AG08395 (cell line): Measurements from ENCODE around the gene PRELID3B.
A peak's percentile ranks its signal among the peaks of the same experiment; 100 is the strongest.

Experiments
- DNase-seq: peaks from one replicate; pipeline ENCODE4 v3.0.0; 2012; ENCODE audit warnings: mixed read lengths, low spot score

Gene PRELID3B

DNA sequence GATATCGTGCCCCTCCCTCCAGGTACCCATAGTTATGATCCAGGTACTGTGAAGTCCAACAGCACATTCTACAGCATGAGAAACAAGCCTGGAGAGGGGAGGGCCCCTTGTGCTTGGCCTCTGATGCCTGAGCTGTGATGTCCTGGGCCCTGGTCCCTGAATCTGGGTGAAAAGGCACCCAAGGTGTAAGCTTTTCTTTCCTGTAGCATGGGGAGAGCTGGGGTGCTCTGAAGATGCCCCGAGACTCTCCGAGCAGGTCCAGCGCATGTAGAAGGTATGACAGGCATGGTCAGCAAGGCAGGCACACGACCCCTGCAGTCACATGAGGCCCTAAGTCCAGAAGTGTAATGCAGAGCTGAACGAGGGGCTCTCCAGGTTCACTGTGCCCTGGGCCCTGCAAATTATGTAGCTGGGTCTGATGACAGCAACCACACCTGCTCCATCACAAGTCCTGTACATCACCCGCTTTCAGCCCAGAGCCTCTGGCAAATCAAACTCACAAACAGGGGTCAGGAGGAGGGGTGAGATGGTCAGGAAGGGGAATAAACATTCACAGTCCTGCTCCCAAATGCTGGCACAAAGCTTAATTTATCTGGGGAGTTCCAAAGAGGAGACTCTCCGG is 33.8 kb downstream of the PRELID3B start:
- no peak for DNase-seq

DNA sequence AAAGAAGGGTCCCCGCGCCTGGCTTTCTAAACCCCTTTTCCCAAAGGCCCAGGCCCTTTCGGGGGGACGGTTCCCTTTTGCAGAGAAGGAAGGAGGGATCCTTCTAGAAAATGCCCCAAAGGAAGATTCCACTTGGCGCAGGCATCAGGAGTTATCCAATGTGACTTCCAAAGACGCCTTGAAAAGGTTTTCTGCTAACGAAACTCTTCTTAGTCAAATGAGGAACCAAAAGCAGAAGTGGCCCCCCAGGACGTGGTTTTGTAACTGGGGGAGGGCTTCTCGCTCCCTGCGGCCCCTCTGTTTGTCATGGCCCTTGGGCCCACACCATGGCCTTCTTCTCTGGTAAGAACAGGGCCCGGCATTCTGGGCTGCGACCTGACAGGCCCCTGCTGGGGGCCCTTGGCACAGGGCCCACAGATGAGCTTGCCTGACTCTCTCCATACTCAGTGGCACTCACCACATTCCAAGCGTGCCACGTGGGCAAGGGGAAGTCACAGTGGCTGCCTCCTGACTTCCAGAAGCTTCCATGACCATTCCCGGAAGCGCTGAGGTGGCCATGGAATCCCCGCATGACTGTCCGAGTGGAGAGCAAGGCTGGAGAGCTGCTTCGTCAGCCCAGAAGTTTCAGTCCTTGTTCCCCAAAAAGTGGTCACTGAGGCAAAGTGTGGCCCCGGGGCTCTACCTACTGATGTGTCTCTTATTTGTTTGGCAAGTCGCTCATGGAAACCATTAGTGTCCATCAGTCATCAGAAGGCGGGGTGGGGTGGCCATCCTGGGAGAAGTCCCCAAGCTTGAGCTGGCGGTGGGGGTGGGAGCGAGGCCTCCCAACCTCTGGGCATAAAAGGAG is 34.7 kb downstream of the PRELID3B start:
- DNase-seq, result no peak

DNA sequence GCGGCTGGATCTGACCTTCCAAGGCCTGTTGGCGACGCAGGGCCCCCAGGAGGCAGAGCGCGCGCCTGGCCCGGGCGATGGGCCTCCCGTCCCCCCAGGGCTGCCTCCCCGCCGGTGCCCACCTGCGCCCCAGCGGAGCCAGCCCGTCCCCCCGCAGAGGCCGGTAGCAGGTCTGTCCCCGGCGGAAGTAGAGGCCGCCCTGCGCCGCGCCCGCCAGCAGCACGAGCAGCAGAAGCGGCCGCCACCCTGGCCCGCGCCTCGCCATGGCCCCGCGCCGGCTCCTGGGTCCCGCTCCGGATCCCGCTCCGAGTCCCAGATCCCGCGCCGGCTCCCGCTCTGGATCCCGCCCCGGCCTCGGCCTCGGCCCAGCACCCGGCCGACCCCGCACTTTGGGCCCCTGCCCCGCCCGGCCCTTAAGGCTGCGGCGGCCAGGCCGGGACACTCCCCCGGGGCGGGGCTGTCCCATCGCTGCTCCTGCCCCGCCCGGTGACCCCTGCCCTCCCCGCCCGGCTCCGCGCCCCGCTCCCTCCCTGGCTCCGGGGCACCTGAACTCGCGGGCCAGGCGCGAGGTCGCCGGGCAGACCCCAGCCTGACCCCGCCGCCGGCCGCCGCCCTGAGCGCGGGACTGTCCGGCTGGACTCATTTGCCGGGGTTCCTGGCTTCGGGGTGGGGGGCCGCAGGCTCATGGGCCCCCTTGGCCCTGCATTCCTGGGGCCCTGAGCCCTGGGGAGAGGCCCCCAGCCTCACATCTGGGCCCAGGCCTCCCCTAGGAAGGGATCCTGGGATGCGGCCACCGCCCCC is 35.5 kb downstream of the PRELID3B start, which contains the start of gene CTSZ:
Gene CTSZ, minus strand, starts transcription at position 391 of the 801 bp plus-strand sequence. Its CDS starts 126 bp downstream, at position 265.
- DNase-seq, result peak; percentile 81

DNA sequence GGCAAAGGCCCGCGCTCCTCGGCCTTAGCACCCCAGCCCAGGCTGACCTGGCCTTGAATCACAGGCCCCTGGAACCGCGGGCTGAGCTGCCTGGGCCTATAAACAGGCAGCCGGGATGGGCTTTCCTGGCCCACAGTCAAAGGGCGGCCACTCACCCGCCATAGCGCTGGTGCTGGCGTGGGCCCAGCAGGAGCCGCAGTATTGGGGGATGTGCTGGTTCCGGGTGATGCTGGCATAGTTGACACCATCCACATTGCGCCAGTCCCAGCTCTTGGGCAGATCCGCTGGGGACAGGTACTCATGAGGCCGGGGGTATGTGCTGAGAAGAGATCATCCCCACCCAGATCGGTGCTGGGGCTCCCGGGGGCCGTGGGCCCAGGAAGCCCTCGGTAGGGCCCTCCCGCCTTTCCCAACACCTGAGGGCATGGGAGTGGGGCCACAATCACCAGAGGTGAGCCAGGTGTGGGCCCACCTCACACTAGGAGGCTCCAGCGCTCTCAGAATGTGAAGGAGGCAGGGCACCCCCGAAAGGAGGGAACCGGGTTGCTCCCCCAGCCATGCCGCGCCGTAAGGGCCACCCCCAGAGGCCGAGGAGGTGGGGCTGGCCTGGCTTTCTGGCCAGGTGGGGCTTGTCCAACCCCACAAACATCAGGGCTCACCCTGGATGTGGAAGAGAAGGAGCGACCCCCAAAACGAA is 36.3 kb downstream of the PRELID3B start:
- peak; percentile 63 for DNase-seq

DNA sequence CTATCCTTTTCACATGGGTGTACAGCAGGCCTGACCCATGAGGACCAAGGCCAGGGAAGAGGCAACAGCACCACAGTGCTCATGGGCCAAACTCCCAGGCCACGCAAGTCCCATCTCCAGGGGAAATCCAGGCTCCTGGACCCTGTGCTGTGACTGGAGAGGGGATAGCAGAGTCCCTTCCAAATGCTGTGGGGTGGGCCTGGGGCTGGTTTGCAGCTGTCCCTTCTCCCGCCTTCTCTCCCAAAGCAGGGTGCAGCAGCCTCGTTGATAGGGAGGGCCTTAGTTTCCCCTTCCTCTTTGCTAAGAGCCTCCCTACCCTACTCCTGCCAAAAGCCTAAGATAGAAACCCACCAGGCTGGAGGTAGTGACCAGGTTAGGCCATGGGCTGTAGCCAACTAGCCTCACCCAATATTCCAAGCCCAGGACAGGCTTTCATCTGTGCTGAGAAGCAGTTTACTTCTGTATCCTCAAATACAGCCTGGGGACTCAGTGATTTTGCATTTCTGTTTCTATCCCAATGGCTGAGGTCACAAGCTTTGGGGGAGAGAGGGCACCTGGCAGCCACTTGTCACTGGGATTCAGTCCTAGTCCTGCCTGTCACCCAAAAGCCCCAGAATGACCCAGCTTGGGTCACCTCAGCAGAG is 36.9 kb downstream of the PRELID3B start:
- no peak for DNase-seq

DNA sequence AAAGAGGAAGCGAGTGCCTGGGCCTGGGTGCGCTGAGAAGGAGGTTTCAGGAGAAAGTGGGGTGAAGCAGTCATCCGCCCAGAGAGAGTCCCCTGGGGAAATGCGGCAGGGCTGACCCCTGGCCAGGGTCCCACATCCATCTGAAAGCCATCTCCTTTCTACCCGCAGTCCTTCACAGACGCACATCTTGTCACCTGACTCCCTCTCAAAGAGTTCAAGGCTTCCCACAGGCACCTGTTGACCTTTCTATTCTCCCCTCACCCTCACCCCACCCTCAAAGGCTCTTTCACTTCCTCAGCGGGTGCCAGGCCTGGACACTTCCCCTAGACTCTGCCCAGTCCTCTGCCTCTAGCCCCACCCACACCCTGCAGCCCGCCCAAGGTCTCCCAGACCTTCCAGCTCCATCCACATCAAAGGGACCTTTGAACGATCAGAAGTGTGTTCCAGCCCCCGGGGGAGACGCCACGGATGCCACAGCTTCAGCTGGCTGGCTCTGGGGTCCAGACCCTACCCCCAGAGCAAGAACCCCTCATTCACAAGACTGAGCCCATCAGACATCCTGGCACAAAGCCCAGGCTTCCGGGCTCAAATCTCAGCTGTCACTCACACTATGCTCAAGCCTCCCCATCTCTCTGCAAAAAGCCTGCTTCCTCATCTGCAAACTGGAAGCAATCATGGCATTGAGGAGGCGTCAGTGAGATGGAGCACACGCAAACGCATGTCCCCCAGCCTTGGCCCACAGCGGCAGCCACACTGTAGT is 37.6 kb downstream of the PRELID3B start:
- DNase-seq, result no peak

DNA sequence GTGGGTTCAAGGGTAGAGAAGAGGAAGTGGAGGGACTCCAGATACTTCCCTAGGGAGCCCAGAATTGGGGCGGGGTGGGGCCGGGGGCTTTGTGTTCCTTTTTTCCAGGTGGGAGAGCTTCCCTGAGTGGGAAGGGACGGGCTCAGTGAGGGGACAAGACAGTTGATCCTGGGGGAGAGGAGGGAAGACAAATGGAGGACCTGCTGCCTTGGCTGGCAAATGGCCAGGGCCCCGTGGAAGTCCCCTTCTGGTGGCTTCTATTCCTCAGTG is 38.2 kb downstream of the PRELID3B start:
- DNase-seq, result no peak

DNA sequence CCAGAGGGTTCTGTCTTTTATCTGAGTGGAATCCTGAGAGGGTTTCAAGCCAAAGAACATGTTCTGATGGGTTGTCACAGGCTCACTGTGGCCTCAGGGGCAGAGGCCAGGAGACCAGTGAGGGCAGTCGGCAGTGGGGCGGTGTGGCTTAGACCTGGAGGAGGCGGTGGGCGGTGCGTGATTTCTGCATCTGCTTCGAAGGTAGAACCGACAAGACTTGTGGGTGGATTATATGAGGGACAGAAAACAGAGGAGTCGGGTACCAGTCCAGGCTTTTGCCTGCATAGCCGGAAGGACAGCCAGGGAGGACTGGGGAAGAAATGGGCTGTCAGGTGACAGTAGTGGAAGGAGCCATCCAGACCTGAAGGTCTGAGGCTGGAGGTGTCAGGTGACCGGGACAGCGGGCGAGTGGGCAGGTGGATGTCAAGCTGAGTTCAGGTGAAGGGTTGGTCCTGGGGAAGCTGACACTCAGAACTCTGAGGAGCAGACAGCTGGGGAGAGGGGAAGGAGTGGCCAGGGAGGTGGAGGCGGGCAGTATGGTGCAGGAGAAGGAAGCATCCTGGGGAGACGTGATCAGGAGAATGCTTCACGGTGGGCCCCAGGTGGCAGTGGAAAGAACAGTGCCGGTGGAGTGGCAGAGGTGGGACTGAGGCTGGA is 38.6 kb downstream of the PRELID3B start:
- no peak for DNase-seq

DNA sequence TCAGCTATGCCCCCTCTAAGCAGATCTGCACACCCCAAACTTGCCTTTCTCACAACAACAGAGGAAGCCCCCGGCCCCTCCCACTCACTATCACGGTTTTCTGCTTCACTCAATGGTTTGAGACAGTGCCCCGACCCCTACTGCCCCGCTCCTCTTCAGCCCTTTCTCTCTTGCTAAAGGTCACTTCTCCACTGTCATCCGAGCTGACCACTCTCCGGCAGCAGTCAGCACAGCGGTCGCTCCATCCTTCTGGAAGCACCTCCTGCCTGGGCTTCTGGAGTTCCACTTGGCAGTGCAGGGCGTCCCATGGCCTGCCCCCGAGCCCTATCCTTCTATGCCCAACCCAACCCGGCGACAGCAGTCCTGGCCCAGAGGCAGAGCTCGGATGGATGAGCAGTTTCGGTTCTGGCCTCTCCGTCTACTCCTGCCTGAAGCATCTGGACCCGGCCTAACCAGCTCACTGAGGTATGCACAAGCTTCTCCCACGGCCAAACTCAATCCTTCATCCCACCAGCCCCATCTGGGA is 39.6 kb downstream of the PRELID3B start:
- no peak for DNase-seq

DNA sequence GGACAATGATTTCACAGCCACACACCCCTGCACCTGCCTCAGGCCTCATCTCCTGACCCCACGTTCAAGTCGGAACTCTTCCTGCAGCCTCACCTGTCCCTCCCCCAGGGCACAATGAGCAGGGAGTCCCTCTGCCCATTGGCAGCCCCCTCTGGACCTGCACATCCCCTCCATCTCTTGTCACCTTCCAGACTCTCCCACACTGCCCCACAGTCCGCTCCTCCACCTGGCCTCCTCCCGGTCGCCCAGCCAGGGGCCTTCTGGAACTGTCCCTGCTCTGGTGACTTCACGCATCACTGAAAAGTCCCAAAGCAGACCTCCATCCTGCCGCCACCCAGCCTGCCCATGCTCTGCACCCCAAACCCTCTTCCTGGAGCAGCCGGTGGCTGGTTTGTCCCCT is 40.2 kb downstream of the PRELID3B start:
- DNase-seq, result no peak

DNA sequence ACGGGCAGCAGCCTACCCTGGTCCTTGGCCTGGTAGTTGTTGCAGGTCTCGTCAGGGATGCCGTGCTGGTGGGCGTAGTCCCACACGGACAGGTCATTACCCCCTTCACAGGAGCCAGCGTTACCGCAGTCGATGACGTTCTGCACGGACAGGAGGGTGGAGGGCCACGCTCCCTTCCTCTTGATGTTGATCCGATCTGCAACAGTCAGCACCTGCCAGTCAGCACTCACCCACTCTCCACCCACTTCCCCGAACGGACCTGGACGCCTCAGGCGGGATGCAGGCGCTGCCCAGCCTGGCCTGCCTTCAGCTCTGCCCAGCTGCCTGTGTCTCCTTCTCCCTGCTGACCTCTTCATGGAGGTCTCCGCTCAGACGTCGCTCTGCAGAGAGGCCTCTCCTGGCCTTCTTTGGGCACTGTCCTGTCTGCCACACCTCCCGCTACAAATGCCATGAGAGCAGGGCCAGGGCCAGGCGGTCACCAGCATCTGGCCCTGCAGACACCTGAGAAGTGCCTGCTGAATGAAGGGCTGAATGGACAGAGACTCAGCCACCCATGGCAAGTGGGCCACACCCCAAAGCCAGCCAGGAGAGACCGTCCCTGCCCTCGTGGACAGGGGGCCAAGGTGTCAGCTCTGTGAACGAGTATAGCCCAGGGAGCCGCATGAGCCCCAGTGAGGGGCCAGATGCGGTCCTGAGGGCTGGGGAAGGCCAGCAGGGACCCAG is 41.0 kb downstream of the PRELID3B start:
- DNase-seq, result no peak

DNA sequence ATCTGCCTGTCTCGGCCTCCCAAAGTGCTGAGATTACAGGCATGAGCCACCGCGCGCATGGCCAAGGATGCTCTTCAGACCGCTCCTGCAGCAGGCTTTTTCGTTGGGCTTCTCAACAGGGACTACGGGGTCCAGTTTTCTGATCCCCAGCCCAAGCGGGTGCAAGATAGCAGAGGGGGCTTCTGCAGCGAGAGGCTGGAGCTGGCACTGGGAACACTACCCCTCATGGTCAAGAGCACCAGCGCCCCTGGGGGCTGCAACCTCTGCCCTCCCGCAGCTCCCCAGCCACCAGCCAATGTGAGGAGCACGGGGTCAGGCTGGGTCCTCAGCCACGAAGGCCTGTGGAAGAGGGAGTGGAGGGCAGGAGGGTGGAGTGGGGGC is 41.5 kb downstream of the PRELID3B start:
- DNase-seq, result no peak

DNA sequence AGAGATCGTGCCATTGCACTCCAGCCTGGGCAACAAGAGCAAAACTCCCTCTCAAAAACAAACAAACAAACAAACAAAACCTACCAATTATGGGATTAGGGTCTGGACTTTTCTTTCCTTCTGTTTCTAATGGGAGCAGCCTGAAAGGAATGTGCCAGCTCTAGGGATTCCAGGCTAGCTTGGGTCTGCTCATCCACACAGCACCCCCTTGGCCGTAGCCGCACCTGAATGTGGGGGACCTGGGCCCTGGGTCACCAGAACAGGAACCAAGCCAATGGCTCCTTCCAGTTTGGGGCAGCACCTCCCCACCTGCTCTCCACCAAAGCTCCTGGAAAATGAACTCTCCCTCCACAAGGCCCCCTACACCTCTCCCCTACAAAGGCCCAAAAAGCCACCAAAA is 42.3 kb downstream of the PRELID3B start:
- no peak for DNase-seq

DNA sequence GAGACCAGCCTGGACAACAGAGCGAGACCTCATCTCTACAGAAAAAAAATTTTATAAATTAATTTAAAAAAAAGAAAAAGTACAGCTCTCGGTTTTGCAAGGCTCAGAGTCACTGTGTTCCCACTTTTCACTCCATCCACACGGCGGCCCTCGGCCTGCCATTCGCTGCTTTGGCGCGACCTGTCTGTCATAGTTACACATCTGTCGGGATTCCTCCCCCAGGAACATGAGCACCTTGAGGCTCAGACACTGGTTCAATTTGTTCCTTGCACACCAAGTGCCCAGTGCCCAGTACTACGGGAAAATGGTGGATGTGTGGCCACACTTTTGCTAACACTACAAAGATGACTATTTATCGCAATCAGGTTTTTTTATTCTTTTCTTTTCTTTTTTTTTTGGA is 43.9 kb downstream of the PRELID3B start:
- no peak for DNase-seq

DNA sequence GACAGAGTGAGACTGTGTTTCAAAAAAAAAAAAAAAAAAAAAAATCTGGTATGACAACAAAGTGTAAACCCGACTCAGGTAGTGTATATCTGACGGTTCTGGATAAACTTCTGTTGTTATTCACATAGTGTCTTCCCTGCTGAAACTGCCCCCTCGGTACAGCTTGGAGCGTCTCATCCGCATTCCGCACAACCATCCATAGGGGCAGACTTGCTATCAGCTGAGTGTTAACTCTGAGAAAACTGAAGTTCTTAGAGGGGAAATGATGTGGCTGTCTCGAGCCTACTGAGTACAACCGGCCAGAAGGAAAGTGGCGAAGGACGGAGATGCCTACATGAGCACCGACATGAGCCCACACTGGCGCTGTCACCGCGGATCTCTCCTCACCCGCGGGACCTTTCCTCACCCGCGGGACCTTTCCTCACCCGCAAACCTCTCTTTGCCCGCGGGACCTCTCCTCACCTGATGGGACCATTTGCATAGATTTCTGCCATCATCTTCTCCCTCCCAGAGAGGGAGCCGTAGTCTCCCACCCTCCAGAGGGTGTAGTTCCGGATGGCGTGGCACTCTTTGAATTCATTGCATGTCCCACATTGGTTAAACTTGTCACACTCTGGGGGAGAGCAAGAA is 45.3 kb downstream of the PRELID3B start:
- no peak for DNase-seq

DNA sequence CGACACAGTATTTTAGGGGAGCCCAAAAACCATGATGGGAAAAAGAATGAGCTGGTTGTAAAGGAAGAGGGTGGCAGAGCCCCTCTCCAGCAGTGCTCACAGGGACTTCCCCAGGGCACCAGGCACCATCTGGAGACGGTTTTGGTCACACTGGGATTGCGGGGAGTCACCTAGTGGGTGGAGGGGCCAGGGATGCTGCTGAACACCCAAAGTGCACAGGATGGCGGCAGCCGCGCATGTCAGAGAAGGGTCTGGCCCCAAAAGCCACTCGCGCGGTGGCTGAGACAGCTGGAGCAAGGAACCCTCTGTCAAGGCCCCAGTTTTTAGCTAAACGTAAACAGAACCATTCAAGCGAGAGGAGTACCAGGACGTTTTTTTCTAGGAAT is 46.4 kb downstream of the PRELID3B start:
- no peak for DNase-seq

DNA sequence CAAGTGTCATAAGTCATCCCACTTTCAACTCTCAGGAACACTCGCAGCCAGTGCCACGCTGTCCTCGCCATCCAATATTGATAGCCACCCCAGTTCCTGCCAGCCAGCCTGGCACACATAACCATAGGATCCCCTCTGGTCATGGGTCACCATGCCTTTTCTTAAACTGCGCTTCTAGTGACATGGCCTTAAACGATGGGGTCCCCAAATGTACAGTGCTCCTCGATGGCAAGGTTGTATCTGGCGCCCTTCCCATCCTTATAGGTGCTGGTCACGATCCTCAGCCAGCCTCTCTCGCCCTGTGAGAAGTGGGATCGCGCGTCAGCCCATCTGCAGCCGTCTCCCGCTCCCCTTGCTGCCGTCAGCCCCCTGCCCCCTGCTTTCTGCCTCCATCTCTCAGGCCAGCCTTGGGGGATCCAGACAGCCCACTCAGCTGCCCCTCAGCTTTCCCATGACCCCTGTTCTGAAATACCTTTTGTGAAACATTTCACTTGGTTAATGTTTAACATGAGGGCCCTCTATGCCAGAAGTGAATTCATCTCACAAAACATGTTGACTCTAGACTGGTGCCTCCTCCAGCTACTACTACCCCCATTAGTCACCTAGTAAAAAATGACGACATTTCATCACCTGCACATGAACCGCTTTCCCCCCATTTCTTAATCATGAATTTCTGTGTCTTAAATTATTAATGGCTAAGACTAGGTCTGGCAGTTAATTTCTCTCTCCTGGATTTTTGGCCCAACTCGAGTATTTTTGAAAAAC is 46.9 kb downstream of the PRELID3B start:
- DNase-seq, result no peak

DNA sequence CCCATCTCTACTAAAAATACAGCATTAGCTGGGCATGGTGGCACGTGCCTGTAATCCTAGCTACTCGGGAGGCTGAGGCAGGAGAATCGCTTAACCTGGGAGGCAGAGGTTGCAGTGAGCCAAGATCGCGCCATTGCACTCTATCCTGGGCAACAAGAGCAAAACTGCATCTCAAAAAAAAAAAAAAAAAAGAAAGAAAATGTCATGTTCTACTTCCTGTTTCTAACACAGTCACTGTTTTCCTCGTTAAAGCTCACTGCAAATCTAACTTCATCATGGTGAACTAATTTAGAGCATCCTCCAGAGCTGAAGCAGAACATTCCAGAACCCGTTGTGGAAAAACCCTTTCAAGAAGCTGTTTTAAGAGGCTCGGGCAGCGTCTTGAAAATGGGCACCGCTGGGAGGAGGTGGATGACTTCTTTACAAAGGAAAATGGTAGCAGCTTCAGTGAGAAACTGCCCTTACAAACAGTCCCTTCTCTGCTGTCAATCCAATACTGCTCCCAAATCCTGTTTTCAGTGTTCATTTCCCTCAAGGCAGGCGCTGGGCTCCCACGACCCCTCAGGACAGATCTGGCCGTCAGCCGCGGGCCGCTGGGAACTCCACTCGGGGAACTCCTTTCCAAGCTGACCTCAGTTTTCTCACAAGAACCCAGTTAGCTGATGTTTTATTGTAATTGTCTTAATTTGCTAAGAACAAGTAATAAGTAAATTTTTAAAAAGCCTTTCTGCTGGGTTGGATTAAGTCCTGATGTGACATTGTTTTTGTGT is 48.0 kb downstream of the PRELID3B start:
- DNase-seq, result no peak
